GM19238 (cell line): Measurements from ENCODE around the gene CDYL2.

Experiments used
- DNase-seq: peaks from one replicate; pipeline ENCODE4 v3.0.0; 2011; ENCODE audit warnings: low spot score; ENCODE audit not compliant: insufficient read length

Gene CDYL2

DNA sequence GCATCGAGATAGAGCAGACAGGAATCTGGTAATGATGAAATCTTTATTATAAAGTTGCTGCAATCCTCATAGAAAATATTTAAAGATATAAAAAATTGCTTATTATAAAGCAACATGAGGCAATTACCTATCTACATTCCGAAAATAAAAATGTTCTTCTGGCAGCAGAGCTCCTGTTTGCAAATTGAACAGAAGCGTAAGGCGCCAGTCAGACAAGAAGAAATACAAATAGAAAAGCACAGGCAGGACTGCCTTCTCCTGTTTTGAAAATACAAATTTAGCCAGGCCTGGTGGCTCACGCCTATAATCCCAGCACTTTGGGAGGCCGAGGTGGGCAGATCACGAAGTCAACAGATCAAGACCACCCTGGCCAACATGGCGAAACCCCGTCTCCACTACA is 95.6 kb downstream of the CDYL2 start:
- no peak for DNase-seq

DNA sequence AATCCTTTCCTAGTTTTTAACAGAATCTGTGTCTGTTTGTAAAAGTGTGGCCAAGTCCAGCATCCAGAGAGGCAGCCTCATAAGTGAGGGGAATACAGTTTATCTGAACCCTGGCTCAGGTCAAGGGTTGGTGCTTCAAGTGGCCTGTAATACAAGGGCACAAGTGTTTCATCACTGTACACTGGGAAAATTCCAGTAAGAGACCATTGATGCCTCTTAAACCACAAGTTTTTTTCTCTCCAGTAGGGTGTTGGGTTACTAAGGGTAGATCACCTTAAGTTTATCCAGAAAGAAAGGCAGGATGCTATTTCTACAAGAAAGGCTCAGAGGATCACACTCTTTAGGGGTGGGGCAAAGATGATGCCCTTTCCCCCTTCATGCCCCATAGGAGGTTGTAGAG is 96.7 kb downstream of the CDYL2 start:
- DNase-seq: no peak

DNA sequence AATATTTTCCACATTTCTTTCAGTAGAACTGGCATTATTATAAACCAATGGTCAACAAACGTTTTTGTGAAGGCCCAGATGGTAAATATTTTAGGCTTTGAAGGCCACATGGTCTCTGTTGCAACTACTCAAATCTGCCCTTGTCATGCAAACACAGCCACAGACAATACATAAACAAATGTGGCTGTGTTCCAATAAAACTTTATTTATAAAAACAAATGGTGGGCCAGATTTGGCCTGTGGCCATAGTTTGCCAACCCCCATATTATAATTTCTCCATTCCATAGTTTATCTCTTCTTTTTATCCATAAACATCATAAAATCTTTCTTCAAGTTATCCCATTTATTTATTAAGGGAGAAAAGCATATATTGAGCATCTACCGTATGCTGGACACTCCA is 98.8 kb downstream of the CDYL2 start:
- DNase-seq: no peak

DNA sequence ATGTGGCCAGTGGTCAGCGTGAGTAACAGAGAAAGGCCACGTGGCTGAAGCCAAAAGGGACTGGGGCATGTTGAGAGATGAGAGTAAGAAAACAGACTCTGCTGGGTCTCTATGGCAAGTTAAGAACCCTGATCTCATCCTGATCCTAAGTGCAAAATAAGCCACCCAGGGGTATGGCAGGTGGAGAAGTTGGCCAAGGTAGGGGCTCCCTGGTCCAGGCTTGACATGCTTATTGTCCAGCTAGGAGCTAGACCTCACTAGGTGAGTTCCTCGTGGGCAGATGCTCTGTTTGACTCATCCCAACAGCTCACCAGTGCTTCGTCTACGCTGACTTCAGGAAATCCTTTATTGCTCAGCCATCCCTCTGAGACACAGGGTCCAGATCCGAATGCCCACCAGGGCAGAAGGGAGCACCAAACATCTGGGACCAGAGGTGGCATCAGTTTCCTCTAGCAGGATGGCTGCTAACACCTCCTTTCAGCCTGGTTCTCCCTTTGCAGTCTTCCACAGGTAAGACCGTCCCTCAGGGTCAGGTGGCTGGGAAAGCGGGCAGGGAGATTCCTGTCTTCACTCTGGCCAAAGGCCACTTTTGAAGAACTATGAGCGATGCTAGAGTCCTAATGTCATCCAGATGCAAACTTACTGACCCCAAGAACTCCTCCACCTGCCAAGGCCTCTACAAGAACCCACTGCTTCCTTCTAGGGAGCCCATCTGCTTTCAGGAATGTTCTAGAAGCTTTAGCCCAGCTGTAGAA is 99.5 kb downstream of the CDYL2 start:
- DNase-seq: no peak

DNA sequence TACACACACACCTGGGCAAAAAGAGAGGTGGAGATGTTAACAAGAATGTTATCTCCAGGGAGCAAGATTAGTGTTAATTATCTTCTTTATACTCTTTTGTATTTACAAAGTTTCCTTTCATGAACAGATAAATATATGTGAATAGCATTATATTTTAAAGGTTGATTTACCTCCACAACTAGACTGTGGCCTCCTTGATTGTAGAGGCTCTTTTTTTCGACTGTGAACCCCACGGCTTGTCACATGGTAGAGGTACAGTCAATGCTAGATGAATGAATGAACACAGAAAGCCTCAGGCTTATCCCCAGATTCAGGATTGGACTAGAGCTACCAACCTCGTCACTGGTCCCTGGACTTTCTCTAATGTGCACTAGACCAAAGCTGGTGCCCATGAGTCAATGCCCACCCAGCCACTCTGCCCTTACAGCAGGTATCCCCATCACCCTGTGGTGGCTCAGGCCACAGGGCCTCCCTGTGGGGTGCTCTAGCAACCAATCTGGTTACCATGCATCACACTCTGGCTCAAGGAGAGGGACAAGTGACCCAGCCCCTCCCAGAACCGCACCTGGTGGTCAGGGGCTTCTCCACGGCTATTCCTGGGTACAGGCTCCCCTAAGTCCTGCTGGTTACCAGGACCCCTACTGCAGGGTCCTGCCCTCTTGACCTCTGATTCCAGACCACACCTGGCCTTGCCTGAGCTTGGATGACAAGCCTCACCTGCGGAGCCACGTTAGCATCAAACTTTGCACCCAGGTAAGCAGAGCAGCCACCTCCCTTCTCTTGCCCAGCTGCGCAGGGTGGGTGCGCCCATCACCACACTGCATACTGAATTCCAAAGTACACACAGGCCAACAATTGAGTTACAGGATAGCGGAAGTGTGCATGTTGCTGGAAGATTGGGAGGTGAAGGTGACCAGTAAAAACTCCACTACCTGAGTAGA is 101.0 kb downstream of the CDYL2 start:
- no peak for DNase-seq

DNA sequence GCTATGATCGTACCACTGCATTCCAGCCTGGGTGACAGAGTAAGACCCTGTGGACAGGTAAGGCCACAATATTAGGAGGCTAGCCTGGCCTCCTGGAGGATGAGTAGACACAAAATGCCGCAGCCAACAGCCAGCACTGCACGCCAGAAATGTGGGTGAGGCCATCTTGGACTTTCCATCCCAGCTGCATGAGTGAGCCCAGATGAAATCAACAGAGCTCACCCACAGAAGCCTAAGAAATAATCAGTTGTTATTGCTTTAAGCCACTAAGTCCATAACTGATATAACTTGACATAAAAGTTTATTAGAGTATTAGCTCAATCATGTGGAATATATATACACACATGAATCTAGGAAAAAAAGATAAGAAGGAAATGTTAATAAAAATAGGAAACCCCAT is 101.7 kb downstream of the CDYL2 start:
- DNase-seq: no peak

DNA sequence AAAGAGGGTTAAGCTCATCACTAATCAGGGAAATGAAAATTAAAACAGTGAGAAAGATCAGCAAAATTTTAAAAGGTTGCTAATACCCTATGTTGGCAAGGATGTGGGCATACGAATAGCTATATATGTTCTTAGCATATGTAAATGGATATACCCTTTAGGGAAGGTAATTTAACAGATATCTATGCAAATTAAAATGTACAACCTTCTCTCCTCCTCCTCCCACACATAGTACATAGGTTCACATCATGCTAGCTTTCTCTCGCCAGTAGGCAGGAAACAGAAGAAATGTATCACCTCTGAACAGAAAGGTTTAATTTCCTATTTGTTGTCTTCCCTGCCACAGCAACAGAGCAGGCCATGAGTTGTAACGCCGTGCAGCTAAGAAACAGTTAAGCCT is 103.8 kb downstream of the CDYL2 start:
- no peak for DNase-seq

DNA sequence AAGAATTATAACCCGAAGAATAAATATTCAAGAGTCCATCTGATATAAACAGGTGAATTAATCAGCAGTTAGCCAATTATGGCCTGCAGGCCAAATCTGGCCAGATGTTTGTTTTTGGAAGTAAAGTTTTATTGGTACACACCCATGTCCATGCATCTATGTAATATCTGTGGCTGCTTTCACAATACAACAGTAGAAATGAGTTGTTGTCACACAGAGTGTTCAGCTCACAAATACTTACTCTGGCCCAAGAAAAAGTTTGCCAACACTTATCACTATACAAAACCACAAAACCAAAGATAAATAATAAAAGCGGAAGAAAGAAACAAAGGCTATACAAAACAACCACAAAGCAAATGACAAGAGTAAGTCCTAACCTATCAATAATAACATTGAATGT is 109.4 kb downstream of the CDYL2 start:
- no peak for DNase-seq

DNA sequence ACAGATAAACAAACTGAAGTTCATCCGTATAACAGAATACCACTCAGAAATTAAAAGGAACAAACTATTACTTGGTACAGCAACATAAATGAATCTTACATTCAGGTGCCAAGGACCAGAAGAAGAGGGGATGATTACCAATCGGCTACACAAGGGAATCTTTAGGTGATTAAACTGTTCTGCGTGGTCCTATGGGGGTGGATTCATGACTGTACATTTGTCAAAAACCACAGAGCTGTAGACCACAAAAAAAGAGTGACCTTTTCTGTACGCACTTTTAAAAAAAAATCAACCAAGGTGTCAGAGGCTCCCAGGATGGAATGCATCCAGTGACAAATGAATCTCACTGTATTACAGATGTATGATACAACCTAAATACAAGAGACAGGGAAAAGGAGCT is 110.8 kb downstream of the CDYL2 start:
- no peak for DNase-seq

DNA sequence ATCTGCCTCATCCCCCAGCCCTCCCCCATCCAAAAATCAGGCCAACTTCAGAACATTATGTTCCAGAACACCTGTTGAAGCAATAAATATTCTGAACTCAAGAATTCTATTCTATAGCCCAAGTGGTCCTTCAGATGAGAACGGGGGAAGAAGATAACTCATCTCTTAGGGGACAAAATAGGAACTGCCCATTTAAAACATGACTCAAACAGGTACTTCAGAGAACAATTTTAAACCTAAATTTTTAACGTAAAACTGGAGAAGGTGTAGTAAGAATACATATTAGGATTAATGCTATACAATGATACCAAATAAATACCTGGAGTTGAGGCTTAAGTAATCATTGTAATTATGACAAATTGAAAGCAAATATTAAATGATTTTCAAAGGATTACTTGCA is 112.1 kb downstream of the CDYL2 start:
- DNase-seq: no peak

DNA sequence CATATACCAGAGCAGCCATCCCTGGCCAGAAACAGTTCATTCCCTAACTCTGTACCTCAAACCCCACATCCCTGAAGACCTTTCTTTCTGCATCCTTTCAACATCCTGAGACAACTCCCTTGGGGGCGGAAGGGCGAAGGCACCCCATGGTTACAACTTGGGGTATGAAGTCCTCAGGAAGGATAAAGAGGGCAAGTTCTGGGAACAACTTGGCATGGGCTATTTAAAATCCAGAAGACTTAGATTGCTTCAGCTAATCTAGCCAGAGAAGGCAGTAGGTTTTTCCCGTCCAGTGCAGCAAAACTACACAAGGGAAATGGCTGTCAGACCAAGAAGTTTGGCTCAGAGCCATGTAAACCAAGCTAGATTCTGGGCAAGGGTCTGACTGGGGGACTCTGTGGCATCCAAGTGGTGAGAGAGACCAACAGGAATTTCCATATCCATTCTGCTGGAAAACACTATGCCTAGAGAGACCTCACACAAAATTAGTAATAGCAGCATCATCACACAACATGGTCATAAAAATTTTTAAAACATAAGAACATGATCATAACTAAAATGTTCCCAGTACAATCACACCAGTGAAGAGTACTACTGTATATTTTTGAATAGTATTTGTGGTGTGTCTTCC is 113.2 kb downstream of the CDYL2 start:
- no peak for DNase-seq

DNA sequence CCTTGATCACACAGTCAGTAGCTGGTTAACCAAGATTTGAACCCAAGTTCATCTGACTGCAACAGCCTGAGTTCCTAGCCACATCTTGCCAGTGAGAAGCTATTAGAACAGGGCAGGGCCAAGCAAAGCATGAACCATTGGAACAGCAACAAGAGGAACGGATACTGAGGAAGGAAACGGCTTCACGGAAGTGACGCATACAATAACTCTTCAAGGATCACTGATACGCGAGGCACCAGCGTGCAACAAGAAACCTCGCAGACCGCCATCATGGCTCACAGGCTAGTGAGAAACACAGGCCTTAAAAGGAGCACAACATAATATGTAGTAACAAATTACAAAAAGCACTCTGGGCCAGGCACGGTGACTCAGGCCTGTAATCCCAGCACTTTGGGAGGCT is 114.9 kb downstream of the CDYL2 start:
- no peak for DNase-seq

DNA sequence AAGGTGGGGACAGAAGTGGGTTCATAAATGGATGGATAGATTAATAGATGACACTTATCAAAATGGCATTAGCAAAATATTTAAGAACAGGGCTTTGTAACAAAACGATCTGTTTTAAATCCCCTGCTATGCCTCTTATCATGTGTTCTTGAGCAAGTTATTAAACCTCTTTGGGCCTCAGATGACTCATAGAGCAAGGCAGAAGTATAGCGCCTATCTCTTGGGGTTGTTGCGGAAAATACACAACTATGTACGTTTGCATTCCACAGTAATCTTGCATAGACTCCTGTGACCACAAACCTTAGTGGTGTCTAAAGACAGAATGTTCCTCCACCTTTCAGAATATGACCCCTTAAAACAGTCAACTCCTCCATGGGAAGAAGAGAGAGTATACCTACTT is 116.8 kb downstream of the CDYL2 start:
- DNase-seq: no peak

DNA sequence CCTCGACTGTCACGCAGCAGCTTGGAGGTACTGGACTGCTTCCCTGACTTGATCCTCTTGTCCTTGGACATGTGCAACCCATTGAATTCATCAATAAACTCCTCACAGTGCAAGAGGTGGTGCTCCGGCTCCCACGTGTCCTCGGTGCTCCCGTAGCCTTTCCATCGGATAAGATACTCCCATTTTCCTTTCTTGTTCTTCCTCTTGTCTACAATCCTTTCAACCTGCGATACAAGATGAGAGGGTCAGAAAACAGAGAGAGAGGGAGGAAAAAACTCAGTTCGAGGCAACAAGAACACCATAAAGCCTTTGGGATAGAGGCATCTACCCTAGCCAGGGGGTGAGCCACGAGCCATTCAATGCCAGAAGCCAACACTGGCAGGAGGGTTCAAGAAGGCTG is 119.5 kb downstream of the CDYL2 start:
- DNase-seq: no peak

DNA sequence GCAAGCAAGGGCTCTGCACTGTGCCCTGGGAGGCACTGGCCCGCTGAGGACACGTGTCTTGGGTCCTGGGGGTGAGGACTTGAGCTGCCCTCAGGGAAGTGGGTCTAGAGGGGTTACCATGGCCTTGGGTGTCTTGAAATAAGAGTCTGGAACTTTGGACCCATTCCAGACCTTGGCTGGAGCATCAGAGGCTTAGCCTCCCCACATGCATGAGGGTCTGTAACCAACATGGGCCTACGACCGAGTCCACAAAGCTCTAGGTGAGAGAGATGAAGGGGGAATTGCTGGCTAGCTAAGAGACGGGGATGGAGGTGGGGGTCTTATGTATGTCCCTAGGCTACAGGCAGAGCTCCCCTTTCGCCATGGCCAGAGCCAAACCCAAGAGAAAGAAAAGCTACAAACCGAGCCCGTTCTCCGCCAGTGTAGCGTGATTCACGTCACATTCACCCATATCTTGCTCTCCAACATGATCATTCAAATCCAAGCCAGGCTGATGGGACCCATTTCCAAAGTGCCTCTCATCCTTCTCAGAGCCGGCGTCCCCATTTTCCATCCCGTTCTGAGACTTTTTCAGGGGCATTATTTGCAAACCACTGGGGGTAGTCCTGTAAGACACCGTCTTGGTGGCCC is 120.1 kb downstream of the CDYL2 start:
- DNase-seq: no peak

DNA sequence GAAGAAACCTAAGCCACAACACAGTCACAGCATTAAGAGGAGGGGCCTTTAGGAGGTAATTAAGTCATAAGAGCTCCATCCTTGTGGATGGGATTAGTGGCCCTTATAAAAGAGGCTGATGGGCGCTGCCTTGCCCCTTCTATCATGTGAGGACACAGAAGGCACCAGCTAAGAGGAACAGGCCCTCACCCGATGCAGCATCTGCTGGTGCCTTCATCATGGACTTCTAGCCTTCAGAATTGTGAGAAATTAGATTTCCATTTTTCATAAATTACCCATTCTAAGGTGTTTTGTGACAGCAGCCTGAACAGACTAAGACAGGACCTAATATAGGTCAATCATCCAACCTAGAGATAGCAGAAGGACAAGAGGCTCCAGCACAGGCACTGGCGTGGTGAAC is 120.8 kb downstream of the CDYL2 start:
- no peak for DNase-seq

DNA sequence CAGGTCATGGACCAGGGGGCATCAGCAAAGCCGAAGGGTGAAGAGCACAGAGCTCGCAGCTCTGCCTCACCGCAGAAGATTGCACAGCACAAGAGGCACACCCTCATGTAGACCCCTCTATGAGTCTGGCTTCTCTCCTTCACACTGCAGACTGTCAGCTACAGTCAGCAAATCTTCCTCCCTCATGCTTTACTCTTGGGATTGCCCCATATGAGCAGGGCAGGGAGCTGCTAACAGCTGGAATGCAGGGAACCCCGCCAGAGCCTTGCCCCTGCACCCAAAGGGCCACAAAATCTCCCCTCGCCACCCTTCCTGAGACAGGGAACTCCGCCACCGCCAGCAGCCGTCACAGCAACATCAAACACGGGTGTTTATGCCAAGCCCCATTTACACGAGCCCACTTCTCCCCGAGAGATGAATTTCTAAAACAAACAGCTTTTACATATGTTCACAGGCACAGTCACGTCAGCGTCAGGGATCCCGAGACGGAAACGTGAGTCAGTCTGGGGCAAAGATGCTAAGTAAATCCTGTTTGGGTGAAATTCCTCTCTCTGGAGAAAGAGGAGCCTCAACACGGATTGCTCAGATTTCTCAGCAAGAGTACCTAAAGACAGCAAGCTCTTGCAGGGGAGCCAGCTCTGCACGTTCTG is 121.9 kb downstream of the CDYL2 start:
- DNase-seq: no peak

DNA sequence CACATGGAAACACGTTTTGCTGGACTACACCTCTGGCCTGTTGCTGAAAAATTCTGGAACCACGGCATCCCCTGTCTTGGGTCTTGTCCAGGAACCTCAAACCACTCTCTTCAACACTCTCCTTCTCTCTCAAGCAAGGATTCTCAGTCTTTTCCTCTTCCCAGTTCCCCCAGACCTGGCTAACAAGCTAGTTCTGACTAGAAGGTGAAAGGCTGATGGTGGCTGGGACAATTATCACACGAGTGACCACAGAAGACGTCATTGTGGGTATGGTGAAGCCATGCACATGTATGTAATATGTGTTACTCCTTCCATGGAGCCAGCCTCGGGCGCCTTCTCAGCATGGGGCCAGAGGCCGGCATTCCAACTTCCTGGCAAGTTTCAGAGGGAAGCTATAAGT is 123.0 kb downstream of the CDYL2 start:
- DNase-seq: no peak

DNA sequence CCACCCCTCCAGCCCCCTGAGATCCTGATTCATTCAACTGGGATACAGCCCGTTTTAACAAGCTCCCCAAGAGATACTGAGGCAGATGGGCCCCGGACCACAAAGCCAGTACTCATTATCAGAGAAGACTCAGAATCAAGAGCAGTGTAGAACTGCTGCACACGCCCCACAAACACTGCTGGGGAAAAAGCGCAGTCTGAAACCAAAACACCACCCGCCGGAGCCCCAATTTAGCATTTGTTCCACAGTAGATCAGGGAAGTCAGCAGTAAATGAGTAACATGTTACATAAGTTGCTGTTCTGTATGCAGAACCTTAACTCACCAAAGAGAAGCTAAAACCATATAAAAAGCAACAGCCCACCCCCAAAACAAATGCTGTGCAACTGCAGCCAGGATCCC is 123.6 kb downstream of the CDYL2 start:
- DNase-seq: no peak

DNA sequence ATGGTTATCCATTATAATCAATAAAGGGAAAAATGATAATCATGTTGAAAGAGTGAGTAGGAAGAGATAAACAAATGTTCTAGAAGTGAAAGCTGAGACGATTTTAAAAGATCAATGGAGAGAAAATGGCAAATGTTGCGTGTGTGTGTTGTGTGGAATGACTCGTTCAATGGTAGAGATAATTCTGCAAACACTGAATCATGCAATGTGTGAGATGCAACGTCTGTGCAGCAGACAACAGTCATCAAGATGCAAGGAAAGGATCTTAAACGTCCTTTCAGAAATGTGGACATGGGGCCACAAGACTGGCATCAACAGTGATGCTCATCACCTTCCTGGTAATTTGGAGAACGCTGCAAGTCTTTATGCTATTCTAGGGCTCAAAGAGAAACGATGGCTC is 124.4 kb downstream of the CDYL2 start:
- no peak for DNase-seq

DNA sequence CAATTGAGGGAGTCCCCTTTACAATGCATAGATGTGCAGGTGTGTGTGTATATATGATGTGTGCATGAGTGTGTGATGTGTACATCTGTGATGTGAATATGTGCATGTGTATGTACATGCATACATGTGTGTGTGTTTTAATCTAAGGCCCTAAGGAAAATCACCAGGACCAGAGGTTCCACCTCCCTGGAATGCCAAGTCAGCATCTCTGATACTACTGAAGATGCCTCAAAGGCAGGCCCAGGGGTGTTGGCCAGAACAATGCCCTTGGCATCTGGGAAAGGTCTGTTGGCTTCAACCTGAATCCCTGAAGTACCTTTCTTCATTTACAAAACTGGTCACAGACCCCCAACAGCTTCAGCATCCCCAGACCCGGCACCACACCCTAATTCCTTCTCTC is 129.5 kb downstream of the CDYL2 start:
- DNase-seq: no peak
